ENCODE measurements around the gene CTSZ.

The CTSZ gene

DNA sequence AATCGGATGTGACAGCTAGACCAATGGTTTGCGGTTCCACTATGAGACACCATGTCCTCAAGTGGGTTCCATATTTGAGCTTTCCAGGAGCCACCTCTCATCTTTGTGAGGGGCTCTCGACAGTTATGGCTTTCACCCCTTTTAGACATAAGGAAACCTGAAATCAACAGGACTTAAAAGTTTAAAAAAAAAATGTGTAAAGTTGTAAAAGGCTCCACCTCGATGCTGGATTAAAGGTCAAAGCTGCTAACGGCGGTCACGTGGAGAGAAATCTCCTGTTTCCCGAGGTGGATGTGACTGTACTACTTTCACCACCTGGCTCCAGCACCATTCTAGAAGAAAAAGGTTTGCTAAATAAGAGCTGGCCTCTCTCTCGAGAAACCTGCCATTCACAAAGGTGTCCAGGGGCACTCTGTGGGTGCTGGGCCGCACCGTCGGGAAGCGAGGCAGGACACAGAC is 24.5 kb upstream of the CTSZ start:
- DNase-seq: no peak

DNA sequence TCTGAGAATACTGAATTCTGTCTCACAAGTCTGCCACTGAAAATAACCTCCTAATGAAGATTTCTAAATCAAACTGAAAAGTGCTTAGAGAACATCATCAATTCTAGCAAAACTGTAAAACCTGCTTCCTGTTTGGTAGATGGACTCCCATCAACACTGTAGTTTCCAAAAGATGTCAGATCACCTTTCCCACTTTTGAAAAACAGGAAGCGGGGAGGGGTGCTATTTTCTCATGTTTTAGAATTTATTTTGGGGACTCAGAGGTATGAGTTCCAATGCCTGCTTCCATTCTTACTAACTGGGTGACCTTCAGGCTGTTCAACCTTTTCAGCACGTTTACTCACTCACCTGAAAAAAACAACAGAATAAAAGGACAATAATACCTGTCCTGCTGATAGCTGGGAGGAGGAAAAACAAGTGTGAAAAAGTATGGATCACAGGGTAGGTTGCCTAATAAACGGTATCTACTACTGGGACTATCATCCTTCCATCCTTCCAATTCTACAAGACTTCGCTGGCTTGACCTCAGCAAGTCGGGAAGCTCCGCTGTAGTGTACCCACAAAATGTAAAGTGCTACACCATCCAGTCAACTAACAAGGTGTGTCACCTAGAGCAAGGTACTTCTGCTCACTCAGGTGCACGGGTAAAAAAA is 24.0 kb upstream of the CTSZ start:
- no peak for DNase-seq

DNA sequence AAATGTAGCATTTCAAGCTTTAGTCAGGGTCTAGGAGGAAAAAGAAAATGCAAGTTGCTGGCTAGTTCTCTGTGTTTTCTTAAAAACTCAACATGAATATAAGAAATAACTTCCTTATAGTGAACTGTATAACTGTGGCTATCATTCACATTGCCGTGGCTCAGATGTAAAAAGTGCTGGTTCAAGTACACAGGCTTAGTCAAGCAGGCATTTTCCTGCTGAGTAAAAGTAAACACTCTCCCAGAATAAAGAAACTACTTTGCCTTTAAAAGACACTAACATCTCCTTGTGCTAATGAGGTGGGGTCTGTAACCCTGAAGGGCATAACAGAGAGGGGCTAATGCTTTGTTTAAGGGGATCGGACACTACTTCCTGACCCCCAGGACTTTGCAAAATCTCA is 21.8 kb upstream of the CTSZ start:
- no peak for DNase-seq

DNA sequence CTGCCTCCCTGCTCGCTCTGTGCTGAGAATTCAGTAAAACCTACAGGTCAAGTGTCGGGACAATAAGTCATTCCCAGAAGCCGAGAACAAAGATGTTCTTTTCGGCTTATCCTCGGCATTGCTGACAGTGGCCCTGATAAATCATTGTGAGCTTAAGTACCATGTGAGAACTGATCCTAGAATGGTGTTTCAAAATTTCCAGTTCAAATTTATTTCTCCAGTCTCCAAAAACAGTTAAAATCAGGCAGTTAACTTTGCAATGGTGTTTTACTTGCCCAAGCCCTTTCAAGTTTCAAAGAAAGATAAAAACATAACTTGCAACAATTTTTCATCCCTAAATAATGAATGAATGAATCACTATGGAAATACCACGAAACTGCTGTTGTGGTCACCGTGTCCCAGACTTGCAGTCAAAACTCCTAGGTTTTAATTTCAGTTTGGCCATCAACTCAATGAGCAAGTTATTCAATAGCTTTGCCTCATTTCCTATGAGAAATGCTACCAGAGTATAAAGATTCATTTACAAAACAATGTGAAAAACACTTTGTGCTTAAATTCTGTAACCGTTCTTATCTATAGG is 20.8 kb upstream of the CTSZ start:
- no peak for DNase-seq

DNA sequence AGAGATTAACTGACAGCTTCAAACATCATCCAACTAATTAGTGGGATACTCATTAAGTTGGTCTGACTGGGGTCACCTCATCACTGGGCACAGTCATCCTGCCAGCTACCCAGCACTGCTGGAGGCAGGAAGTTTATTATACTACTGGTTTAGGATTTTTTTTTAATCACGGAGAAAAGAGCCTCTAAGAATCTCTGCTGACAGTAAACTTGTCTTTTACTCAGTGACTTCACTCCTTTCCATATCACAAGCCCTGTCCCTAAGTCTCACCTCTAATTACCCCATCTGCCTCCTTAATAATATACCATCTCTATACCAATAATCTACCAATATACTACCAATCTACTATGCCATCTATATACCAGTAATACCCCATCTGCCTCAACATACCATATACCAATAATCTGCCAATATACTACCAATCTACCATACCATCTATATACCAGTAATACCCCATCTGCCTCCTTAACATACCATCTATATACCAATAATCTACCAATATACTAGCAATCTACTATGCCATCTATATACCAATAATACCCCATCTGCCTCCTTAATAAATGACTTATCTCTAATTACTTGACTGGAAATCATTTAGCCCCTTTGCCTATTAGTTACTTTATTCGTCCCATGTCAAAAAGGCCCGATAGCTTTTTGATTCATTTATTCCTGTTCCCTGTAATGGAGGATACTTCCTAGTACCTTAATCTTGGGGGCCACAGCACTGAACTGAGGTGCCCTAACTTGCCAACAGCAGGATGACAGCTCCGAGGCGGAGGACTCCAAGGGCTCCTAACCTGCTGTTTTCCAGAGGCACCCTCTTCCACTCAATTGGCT is 20.1 kb upstream of the CTSZ start:
- DNase-seq: no peak

DNA sequence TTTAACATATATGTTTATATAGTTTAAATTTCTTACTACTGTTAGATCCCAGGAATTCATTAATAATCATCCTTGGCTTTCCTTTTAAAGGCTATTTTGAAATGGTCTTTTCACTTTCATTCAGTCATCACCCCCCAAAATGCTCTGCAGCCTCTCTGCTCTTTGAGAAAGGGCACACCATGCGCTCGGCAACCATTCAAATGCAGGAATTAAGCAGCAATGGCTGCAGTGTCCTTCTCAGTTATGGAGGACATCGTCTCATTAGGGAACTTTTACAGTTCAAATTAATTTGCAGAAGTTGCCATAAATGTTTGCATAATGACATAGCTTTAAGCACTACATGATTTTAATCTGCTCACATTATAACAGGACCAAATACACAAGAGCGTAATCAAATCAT is 18.5 kb upstream of the CTSZ start:
- DNase-seq: no peak

DNA sequence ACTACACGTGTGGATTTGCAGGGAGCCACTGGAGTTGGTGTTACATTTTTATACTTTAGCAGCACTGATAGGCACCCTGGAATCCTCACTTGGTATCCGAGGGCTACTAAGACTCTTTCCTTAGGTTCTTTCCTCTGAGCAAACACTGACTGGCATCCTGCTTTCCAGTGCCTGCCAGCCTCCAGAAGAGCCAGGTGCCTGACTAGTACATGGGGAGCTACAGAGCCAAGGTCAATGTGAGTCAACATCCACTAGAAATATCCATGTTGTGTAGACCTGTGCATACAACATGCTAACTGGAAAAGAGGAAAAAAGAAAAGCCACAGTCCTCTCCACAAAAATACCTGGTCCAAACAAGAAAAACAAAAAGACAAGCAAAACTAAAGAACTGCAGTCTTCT is 18.0 kb upstream of the CTSZ start:
- no peak for DNase-seq

DNA sequence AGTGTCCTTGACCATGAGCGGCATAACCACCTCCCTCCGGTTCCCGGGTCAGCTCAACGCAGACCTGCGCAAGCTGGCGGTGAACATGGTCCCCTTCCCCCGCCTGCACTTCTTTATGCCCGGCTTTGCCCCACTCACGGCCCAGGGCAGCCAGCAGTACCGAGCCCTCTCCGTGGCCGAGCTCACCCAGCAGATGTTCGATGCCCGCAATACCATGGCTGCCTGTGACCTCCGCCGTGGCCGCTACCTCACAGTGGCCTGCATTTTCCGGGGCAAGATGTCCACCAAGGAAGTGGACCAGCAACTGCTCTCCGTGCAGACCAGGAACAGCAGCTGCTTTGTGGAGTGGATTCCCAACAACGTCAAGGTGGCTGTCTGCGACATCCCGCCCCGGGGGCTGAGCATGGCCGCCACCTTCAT is 17.1 kb upstream of the CTSZ start:
- DNase-seq: no peak

DNA sequence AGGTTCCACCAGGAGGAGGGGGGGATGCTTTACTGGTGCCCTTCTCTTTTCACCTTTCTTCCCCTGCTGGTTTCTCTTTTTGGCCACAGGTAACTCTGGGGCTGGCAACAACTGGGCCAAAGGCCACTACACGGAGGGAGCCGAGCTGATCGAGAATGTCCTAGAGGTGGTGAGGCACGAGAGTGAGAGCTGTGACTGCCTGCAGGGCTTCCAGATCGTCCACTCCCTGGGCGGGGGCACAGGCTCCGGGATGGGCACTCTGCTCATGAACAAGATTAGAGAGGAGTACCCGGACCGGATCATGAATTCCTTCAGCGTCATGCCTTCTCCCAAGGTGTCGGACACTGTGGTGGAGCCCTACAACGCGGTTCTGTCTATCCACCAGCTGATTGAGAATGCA is 16.6 kb upstream of the CTSZ start:
- no peak for DNase-seq

DNA sequence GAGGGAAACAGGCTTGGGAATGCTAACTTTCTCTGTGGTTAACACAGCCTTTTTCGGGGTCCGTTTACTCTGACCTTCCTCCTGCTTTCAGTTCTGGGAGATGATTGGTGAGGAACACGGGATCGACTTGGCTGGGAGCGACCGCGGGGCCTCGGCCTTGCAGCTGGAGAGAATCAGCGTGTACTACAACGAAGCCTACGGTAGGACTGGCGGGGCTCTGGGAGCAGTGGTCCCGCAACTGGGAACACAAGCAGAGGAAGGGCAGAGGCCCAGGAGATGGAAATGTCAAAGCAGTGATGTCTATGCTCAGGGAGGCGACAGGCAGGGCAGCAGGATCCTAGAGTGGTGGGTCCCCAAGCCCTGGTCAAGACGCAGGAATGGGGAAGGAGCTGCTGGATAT is 15.7 kb upstream of the CTSZ start:
- DNase-seq: no peak

DNA sequence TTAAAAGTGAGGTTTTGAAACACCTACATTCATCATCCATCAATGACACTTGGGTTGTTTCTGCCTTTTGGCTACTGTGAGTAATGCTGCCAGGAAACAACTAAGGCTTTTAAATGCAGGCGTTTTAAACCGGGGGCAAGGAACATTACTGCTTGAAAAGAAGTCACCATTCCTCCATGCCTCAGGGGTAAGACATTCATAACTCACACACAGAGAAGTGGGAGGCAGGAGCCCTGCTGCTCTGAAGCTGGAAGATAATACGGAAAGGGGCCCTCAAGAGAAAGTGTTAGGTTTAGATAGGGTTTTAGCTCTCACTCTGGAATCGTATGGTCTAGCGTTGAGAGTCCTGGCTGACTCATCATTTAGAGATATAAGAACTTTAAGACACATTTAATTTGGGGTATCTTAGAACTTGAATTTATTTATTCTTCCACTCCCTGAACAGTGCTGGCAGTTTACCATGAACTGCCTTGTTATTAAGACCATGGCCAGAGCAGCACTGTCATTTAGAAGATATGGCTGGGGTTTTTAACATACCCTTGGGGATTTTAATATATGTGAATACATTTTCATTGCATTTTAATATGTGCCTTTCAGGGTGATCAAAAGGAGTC is 14.0 kb upstream of the CTSZ start:
- no peak for DNase-seq

DNA sequence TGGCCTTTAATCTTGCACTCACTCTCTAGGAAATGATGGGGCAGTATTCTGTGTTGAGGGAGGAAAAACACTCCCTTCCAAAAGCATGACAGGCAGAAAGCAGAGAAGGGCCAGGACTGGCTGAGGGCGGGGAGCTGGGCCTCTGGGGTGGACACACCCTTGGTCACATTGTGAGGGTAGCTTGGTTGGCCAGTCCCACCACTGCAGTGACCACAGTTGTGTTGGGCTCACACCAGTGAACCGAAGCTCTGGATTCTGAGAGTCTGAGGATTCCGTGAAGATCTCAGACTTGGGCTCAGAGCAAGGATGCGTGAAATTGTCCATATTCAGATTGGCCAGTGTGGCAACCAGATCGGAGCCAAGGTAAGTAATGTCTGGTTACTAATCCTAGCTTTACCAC is 12.2 kb upstream of the CTSZ start, which contains the start of gene TUBB1:
TSS of gene TUBB1 (plus strand) at position 213 of the 400 bp plus-strand sequence. CDS start at position 307, 94 bp downstream.
- no peak for DNase-seq

DNA sequence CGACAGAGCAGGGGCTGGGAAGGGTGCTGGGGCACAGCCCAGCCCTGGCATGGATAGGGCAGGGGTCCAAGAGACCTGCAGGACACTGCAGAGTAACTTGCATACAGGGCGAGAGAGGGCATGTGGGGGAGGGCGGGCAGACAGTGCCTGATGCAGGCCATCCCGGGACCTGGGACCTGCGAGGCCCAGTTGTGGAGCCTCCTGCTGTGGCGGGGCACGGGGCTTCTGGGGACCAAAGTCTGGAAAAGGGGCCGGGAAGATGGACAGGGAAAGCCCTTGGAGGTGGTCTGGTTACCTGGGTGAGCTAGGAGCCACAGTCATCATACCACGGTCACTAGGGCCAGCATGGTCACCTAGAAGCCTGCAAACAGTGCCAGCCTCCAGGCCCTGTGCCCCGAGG is 11.8 kb upstream of the CTSZ start:
- no peak for DNase-seq

DNA sequence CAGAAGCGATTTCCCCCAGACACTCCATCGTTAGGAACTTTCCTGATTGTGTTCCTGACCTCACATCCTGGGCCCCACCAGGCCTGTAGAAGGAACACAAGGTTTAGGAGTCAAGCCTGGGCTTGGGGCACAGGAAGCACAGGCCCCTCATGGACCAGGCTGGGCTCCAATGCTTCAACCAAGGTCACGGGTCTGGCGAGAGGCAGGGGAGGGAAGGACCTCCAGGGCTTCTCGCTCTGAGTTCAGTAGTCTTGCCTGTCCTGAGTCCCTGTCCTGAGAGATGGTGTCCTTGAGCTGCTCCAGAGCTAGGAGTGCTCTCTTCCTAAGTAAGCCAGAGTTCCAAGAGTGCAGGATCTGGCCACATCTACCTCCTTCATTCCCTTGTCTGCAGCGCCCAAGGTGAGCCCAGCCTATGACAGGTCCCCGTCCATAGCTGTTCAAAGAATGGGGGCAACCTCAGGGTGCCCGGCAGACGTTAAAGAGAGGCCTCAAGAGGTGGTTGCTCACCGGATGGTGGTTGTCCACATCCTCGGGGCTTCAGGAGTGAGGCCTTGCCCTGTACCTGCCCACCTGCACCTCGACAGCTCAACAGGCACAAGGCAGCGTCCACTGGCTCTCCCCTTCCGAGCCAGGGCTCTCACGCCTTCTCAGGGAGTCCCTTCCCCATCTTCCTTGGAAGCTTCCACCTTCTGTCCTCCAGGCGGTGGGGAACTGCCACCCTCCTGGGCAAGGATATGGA is 10.6 kb upstream of the CTSZ start:
- no peak for DNase-seq

DNA sequence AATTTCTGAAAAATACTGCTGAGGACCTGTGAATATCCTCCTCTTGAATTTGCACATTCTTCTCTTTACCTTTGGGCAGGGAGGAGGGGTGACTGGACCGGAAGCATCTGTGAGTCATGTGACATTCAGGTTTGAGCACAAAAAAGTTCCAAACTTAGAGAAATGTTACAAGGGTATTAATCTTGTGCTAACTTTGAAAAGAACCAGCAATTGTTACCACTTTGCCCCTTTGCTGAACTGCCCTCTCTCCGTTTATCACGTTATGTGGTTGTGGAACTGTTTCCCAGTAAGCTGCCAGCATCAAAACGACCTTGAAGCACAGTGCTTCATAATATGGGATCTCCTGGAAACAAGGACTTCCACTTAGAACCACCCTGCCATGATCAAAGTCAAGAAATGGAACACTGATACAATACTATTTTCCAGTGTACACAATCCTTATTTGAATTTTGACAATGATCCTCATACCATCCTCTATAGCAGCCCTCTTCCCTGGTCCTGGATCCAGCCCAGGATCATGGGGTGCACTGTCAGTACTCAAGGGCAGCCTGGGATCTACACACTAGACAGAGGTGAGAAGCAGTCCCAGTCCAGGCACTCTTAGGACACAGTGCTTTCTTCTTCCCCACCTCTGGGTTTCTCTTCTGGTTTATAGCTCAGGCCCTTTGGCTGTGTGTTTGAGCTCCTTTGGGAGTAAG is 9.9 kb upstream of the CTSZ start:
- DNase-seq: no peak

DNA sequence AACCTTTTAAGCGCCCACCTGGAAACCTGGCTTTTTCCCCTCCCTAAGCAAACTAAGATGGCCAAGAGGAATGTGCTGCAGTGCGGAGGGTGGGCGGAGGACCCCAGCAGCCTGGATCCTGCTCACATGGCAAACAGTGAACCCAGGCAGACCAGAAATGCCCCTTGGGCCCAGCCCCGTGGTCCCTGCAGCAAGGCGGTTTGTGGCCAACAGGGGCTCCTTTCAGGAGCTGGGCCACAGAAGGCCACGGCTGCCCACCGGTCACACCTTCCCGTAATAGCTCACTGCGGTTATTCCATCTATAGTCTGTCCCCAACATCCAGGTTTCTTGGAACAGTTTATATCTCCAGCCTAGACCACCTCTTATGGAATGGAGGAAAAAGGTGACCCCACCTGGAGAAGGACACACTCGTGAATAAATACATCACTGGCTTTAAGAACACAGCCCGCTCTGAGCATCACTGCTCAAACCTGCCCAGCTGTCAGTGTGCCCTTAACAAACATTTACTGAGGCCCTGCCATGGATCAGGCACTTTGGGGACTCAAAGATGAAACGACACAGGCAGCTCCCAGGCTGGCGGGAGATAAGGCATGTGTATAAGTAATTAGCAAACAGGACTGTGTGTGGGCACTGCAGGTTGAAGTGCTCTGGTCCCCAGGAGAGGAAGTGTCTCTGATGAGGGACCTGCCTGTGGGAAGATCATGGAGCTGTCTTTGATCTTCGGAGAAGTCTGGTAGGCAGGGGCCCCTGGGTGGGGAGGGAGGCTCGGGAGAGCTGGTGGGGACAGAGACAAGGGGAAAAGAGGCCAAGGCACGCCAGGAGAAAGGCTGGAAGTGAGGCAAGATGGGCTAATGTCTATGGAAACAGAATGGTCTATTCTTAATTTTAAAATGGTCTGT is 9.0 kb upstream of the CTSZ start:
- no peak for DNase-seq

DNA sequence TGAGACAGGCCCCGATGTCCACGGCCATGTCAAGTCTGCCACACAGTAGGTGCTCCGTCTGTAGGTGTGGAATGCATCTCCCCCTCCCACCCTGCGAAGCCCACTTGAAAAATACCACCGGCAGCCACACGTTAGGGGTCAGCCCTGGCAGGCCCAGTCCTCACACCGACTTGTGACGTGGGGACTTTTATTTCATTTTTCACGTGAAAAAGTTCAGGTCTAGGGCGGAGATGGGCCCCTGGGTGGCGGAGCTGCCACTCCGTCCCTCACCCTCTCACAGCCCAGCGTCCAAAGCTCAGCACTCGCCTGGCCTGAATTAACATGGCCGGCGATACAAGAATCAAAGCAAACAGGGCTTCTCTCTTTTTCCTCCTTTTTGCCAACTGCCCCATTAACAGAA is 8.4 kb upstream of the CTSZ start:
- DNase-seq: no peak

DNA sequence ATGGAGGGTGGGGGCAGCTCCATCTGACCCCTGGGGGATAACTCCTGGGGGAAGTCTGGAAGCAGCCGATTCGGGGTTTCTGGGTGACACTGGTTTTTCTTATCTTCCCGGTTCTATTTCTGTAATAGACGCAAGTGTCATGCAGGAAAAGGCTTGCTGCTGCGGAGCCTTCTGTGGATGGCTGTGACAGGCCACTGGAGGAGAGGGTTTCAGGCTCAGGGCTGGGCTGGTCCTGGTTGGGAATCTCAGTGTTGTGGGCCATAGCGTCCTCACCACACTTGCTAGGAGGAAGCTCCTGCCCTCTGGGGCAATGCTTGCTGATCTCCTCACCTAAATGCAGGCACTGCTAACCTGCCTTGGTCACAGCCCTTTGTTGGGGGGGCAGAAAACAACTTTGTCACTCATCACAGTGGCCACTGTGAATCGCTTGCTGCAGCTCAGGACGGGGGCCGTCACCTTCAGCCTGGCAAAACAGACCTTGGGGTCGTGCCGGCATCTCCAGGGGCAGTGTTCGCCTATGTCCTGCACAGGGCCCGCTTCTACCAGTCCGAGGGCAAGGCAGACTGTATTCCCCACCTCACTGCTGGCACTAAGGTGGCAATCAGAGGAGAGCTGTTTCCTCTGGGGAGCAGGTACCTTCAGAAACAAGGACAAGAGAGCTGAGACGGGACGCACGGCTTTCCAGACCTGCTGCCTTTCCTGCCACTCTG is 7.8 kb upstream of the CTSZ start:
- DNase-seq: no peak

DNA sequence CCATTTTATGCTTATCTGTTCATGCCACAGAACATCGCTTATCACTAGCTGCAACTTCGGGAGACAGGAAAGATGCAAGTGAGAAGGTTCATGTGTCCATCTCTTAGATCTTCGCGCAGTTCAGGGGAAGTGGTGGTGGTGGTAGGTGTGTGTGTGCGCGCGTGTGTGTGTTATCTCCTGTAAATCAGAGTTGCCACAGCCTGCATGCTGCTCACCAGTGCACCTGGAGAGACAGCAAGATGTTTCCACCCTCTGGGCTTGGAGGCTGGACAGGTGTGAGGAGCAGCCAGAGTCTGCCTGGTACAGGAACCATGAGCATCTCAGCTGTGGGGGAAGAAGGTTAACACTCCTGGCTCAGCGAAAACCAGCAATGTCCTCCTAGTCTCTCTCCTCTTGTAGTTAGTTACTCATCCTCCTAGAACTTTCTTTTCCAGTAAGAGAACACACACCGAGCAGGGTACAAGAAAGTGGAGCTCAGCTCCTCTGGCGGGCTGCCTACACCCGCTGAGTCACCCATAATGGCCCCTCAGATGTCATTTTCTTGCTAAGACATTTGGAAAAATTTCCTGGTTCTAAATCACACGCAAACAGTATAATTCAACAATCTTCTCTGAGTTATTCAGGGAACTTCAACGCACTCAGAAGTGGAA is 7.0 kb upstream of the CTSZ start:
- no peak for DNase-seq
